Stimulated activated CD8-positive, alpha-beta memory T cell treated with anti-CD3 and anti-CD28 coated beads, Interleukin-12 subunit alpha, Interleukin-12 subunit beta, amount 100 ng/mL, for 4 hours (primary cell): Measurements from ENCODE around the gene PPP1R26.

Source experiments
- DNase-seq: peaks from one replicate; pipeline ENCODE4 v3.0.0-alpha.2; 2020; ENCODE audit warnings: low read depth

The PPP1R26 gene

DNA sequence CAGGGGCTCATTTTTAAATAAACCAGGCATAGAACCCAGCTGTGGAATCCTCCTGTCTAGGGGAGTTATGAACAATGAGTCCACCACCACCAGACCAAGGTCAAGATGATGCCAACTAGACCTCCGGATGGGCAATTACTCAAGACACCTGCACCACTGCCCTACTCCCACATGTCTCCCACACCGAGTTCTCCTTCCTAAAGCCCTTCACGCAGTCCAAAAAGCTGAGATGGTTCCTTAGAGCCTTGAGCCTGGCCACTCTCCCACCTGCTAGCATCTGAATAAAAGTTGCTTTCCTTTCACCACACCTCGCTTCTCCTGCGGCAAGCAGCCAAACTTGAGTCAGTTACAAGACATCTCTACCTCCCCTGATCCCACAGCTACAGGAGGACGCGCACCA lies 15.4 kb upstream of the PPP1R26 start:
- no peak for DNase-seq

DNA sequence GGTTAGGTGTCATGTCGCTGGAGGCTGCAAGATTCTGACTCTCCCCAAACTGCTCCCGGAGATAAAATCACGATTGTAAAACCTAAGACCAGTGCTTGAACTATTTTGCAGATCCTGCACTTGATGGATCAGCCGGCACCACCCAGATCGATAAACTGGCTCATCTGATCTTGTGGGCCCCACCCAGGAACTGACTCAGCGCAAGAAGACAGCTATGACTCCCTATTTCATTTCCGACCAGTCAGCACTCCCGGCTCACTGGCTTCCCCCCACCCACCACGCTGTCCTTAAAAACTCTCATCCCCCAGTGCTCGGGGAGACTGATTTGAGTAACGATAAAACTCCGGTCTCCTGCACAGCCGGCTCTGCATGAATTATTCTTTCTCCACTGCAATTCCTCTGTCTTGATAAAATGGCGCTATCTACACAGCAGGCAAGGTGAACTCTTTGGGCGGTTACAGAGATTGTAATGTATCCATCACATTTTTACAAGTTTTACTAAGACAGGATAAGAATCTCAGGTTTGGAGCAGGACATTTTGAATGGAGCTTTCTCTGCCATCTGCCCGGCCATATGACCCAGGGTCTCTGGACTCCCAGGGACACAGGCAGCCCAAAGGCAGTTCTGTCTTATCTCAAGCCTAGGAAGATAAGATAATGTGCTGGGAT lies 10.6 kb upstream of the PPP1R26 start:
- no peak for DNase-seq

DNA sequence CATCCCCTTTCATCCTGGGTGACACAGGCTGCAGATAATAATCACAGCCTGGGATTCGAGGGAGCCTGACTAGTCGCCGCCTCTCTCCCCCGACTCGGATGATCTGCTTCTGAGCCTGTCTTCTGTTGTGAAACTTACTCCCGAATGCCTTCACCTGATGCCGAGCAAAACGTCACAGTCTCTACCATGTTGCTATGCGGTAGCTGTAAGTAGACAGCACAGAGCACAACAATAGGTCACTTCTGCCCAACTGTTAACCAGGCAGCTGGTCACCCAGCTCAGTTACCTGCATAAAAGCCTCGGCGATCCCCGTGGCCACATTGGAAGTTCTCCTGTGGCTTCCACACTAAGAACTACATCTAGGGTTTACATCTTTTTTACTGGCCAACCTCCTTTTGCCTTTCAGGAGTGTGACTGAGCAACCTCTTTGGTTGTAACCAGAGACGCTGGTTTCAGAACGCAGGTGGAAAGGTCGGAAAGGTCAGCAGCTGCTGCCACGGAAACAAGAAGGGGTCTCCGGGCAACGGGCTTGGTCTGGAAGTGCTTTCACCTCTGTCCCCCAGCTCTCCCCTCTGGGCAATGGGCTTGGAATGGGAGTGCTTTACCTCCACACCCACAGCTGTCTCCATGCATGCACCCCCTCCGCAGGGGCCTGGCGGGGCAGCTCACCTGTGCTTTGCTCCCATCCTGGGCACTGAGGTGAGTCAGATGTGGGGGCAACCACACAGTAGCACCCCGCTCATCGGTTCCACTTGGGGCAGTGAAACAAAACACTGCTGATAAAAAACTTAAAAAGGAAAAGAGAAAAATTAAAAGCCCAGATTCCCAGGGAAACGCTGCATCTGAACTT lies 7.6 kb upstream of the PPP1R26 start:
- no peak for DNase-seq

GRCh38 chr9:135473972-135474543 lies 5.5 kb upstream of the PPP1R26 start:
- no peak for DNase-seq

- DNase-seq: no peak
Measured at GRCh38 chr9:135474915-135475314, 4.7 kb upstream of the PPP1R26 start.

- no peak for DNase-seq
Measured at GRCh38 chr9:135476561-135477355, 2.8 kb upstream of the PPP1R26 start.

- no peak for DNase-seq
Measured at GRCh38 chr9:135478191-135478590, 1.4 kb upstream of the PPP1R26 start.

- DNase-seq: no peak
Measured at GRCh38 chr9:135478829-135479468, 633 bp upstream of the PPP1R26 start.

DNA sequence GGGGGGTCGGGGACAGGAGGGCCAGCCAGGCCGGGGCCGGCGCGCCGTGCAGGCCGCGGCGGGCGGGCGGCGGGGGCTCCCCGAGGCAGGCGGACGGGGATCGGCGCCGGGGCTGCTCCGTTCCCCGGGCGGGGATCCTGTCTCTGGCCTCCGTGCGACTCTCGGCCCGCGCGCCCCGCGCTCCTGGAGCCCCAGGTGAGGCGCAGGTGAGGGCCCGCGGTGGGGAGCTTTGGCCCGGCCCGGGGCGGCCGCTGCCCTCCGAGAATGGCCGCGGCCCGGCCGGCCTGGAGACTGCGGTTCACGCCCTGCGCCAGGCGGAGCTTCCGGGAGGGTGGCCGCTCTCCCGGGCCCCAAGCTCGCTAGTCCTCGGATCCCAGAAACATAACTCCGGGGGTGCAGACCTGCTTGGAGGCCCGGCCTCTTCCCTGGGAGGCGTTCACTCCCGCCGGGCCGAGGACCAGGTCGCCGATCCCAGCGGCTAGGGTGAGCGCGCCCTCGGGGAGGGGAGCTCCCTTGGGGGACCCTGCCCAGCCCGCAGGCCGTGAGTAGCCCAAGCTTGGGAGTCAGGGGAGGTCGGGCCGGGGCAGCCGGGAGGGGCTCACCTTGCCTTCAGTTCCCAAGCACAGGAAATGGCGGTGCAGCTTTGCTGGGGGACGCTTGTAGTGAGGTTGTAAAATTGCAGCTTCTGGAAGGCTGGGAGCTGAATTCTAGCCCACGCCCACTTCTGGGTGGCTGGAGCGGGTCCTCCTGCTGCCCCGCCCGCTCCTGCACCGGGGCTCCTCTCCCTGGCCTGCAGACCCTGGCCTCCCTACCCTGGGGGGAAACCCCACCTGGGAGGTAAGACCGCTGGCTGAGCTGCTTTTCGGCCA lies 723 bp downstream of the PPP1R26 start:
- DNase-seq: no peak

DNA sequence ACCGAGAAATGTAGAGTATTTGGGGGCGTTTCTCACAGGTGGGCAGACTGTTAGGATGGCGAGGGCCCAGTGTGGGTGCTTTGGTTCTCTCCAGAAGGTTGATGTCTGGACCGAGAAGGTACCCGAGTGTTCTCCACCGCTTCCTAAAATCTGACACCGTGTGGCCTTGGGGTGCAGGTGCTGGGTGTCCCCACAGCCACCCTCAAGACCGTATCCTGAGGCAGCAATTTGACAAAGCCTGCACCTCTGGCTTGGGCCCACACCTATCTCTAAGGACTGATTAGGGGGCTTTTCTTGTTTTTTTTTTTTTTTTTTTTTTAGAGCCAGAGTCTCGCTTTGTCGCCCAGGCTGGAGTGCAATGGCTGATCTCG lies 1.3 kb downstream of the PPP1R26 start:
- no peak for DNase-seq

GRCh38 chr9:135482015-135482754 lies 2.6 kb downstream of the PPP1R26 start:
- no peak for DNase-seq

DNA sequence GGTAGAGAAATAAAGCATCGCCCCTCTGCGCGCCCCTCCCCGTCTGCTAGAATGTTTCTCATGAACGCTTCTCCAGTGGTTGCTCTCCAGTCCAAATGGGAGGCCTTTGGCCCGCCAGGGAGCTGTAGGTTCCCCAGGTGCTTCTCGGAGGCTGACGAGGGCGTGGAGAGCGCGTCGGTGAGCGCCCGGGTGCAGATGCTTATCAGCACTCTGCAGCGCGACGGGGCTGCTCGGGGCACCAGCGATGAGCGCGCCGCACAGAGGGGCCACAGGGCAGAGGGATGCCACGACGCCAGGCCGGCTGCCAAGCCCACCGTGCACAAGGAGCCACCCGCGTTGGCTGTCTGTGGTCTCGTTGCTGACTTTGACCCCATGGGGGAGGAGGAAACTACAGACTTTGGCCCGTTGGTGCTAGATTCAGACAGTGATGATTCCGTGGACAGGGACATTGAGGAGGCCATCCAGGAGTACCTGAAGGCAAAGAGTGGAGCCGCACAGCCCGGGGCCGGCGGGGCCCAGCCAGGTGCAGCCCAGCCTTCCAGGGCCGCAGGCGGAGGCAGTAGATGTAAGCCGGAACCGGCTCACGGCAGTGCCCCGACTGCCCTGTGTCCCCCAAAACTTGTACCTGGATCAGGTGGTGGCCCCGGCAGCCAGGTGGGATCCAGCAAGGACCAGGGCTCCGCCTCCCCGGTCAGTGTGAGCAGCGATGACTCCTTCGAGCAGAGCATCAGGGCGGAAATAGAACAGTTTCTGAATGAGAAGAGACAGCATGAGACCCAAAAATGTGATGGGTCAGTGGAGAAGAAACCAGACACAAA lies 5.1 kb downstream of the PPP1R26 start:
- DNase-seq: no peak

GRCh38 chr9:135485385-135485784 lies 5.8 kb downstream of the PPP1R26 start:
- no peak for DNase-seq

- DNase-seq: no peak
Measured at GRCh38 chr9:135485832-135486231, 6.2 kb downstream of the PPP1R26 start.

DNA sequence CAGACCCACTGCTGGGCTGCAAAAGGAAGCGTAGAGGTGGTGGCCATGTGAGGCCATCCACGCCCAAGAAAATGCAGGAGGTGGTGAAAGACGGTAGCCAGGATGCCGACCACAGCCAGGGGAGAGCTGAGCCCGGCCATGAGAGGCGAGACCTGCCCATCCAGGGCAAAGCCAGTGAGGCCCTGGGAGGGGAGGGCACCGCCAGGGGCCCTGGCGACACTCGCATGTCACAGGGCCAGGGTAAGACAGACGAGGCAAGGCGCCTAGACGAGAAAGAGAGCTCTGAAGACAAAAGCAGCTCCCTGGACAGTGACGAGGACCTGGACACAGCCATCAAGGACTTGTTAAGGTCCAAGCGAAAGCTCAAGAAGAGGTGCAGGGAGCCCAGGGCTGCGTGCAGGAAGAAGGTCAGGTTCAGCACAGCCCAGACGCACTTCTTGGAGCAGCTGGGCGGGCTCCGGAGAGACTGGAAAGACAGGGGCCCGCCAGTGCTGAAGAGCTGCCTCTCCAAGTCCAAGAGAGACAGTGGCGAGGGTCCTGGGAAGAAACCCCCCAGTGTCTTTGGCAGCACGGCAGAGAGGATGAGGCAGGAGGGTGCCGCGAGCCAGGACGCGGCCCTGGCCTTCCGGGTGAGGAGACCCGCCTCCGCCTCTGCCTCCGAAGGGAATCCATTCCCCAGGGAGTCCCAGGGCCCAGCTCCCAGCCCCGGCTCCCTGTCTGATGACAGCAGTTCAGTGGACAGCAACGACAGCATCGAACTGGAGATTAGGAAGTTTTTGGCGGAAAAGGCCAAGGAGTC lies 6.9 kb downstream of the PPP1R26 start:
- no peak for DNase-seq

GRCh38 chr9:135487281-135488012 lies 7.9 kb downstream of the PPP1R26 start:
- DNase-seq: no peak

DNA sequence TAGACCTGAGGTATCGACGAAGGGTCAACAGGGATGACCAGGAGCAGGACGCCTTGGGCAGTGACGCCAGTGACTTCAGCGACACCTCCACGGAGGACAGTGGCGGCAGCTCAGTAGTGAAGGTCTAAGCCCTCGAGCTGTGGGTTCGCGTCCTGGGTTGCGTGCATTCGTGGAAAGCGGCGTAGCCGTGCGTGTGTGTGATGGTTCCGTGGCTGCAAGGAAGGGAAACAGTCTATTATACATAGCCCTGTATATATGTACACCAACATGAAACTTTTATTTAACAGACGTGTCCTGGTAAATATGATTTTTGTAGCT lies 8.4 kb downstream of the PPP1R26 start:
- no peak for DNase-seq

- no peak for DNase-seq
Measured at GRCh38 chr9:135488527-135488926, 8.9 kb downstream of the PPP1R26 start.
